ENCODE measurements around the gene KMO. TPM values are rescaled to one million over a fixed set of nuclear protein-coding genes. Genes with fewer than 3 reads are reported as not detected.
A peak's percentile ranks its signal among the peaks of the same experiment; 100 is the strongest.

The KMO gene
- total RNA-seq, 1 donor from 2014 or later = not detected

DNA sequence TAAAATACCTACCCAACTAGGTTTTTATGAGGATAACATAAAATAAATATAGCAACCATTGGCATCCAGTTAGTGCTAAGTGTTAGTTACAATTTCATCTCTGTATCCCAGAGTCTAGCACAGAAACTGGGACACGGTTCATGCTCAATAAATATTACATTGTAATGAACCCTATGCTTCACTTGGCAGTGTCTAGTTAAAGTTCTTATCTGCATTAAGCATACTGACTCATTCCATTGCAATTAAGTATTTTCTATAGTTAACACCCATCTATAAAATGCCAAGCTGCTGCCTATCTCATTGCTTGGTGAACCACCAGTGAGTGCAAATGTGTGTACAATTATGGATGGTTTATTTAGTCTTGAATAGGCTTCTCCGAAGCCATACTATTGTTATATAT lies 92.8 kb downstream of the KMO start:
- TF ChIP-seq, protein P1, sequence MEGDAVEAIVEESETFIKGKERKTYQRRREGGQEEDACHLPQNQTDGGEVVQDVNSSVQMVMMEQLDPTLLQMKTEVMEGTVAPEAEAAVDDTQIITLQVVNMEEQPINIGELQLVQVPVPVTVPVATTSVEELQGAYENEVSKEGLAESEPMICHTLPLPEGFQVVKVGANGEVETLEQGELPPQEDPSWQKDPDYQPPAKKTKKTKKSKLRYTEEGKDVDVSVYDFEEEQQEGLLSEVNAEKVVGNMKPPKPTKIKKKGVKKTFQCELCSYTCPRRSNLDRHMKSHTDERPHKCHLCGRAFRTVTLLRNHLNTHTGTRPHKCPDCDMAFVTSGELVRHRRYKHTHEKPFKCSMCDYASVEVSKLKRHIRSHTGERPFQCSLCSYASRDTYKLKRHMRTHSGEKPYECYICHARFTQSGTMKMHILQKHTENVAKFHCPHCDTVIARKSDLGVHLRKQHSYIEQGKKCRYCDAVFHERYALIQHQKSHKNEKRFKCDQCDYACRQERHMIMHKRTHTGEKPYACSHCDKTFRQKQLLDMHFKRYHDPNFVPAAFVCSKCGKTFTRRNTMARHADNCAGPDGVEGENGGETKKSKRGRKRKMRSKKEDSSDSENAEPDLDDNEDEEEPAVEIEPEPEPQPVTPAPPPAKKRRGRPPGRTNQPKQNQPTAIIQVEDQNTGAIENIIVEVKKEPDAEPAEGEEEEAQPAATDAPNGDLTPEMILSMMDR (IDR thresholded peaks at IDR 0.05; ENCODE audit: unreplicated experiment) = no peak
- Mint-ChIP-seq H3K4me1 (ENCODE audit: low read depth) (peaks cover 2% of the 10 kb centered on the region), H3K36me3 (ENCODE audit: insufficient read depth) (peaks cover 5% of the 10 kb centered on the region), H3K27me3 (no peaks in the 10 kb centered on the region), H3K4me3 (ENCODE audit: low read depth) (no peak overlapping the region), H3K9me3 (ENCODE audit: low read depth) (no peaks in the 10 kb centered on the region), H3K27ac (no peak overlapping the region)
- no peak for DNase-seq (ENCODE audit: low spot score, unreplicated experiment)

GRCh38 chr1:241627453-241628259 lies 95.5 kb downstream of the KMO start:
- DNase-seq (ENCODE audit: low spot score, unreplicated experiment) = no peak
- H3K9me3 Mint-ChIP-seq (ENCODE audit: low read depth) = no peaks in the 10 kb centered on the region
- H3K4me1 Mint-ChIP-seq (ENCODE audit: low read depth) = peaks cover 8% of the 10 kb centered on the region
- TF ChIP-seq, protein P1 (IDR thresholded peaks at IDR 0.05; ENCODE audit: unreplicated experiment) = peak; percentile 69
- no peak overlapping the region for H3K4me3 Mint-ChIP-seq (ENCODE audit: low read depth)
- no peaks in the 10 kb centered on the region for H3K27me3 Mint-ChIP-seq
- no peak overlapping the region for H3K27ac Mint-ChIP-seq
- H3K36me3 Mint-ChIP-seq (ENCODE audit: insufficient read depth) = peaks cover 3% of the 10 kb centered on the region

- DNase-seq (ENCODE audit: low spot score, unreplicated experiment) = no peak
- Mint-ChIP-seq H3K27ac (no peak overlapping the region), H3K27me3 (no peaks in the 10 kb centered on the region), H3K36me3 (ENCODE audit: insufficient read depth) (peaks cover 11% of the 10 kb centered on the region), H3K9me3 (ENCODE audit: low read depth) (peaks cover 2% of the 10 kb centered on the region), H3K4me1 (ENCODE audit: low read depth) (peaks cover 8% of the 10 kb centered on the region), H3K4me3 (ENCODE audit: low read depth) (no peak overlapping the region)
- TF ChIP-seq, protein P1 (IDR thresholded peaks at IDR 0.05; ENCODE audit: unreplicated experiment) = no peak
These were observed 97.8 kb downstream of the KMO start for GRCh38 chr1:241630005-241630404.

DNA sequence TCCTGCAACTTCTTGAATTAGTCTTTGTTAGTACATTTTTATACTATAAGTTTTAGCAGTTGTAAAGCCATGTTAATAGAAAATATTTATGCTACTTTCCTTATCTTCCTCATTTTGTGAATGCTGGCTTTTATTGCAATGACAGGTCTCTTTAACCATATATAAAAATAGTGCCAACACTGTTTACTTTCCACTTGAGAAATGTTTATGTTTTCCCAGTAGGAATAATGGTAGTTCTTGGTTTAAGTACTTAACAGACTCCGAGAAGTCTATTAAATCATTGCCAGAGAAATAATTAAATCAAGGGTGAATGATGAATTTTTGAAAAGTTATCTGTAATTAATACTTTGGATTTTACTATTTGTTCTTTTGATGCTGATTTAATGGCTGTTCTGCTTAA lies 98.3 kb downstream of the KMO start:
- H3K4me3 Mint-ChIP-seq (ENCODE audit: low read depth) = no peak overlapping the region
- no peak for DNase-seq (ENCODE audit: low spot score, unreplicated experiment)
- peaks cover 8% of the 10 kb centered on the region for H3K4me1 Mint-ChIP-seq (ENCODE audit: low read depth)
- H3K27me3 Mint-ChIP-seq = no peaks in the 10 kb centered on the region
- peaks cover 7% of the 10 kb centered on the region for H3K9me3 Mint-ChIP-seq (ENCODE audit: low read depth)
- H3K27ac Mint-ChIP-seq = no peak overlapping the region
- H3K36me3 Mint-ChIP-seq (ENCODE audit: insufficient read depth) = peaks cover 16% of the 10 kb centered on the region
- TF ChIP-seq, protein P1 (IDR thresholded peaks at IDR 0.05; ENCODE audit: unreplicated experiment) = no peak

DNA sequence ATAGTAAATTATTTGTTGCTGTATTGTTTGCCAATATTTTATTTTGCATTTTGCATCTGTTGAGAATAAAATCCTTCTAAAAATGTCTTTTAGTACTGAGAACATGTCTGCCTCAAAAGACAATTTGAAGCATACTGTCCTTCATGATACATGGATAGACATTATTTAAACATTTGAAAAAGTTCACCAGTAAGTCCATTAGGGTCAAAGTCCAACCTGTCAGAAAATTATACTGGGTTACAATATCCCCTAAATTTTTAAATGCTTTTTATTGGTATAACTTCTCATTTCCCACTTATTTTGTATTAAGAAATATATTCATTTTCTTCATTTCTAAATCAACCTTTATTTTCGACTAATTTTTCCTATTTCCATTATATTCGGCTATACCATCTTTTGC lies 98.7 kb downstream of the KMO start:
- Mint-ChIP-seq H3K27ac (no peak overlapping the region), H3K4me3 (ENCODE audit: low read depth) (no peak overlapping the region), H3K36me3 (ENCODE audit: insufficient read depth) (peaks cover 18% of the 10 kb centered on the region), H3K27me3 (no peaks in the 10 kb centered on the region), H3K4me1 (ENCODE audit: low read depth) (peaks cover 8% of the 10 kb centered on the region), H3K9me3 (ENCODE audit: low read depth) (peaks cover 7% of the 10 kb centered on the region)
- TF ChIP-seq, protein P1 (IDR thresholded peaks at IDR 0.05; ENCODE audit: unreplicated experiment) = no peak
- no peak for DNase-seq (ENCODE audit: low spot score, unreplicated experiment)
